ENCODE measurements around the gene CPNE4. TPM values are rescaled to one million over a fixed set of nuclear protein-coding genes. Genes with fewer than 3 reads are reported as not detected.

CPNE4 gene
- total RNA-seq, 2 donors from 2014 or later, result 0.55 TPM; not detected in 1

DNA sequence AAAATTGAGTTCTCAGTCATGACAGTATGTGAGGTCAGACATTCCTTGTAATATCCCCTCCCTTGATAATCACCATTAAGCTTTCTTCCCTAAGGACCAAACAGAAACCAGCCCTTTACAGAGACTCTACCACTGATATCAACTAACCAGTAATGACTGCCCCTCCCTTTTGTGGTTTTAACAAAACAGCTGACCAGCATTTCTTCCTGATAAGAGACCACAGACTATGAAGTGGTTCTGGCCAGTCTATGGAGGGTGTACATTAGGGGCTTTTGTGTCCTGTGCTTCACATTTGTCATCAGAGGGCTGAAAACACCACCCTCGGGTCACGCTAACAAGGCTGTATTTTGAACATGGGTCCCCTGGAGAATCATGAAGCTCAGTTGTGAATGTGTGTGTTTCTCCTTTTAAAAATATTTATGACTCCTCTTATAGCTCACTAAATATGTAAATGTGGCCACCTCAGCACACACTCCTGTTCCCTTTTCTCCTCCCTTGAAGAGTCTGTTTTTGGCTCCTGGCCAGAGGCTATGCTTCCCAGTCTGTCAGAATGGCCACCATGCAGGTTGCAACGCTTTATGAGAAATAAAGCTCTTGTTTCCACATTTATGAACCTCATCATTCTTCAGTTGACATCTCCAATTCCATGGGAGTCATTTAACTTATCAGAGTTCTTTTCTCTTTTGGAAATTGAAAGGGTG, 239.3 kb downstream of the CPNE4 start:
- no peaks in the 10 kb centered on the region for H3K36me3 Mint-ChIP-seq (ENCODE audit: low read depth)
- ATAC-seq (no peak), DNase-seq (no peak)
- no peaks in the 10 kb centered on the region for H3K9me3 ChIP-seq (ENCODE audit: control insufficient read depth, low read length, poor library complexity, severe bottlenecking)
- no peak overlapping the region for H3K27ac Mint-ChIP-seq
- H3K4me1 Mint-ChIP-seq, result peaks cover 10% of the 10 kb centered on the region
- H3K27me3 Mint-ChIP-seq, result peaks cover 47% of the 10 kb centered on the region
- no peak overlapping the region for H3K4me3 Mint-ChIP-seq

DNA sequence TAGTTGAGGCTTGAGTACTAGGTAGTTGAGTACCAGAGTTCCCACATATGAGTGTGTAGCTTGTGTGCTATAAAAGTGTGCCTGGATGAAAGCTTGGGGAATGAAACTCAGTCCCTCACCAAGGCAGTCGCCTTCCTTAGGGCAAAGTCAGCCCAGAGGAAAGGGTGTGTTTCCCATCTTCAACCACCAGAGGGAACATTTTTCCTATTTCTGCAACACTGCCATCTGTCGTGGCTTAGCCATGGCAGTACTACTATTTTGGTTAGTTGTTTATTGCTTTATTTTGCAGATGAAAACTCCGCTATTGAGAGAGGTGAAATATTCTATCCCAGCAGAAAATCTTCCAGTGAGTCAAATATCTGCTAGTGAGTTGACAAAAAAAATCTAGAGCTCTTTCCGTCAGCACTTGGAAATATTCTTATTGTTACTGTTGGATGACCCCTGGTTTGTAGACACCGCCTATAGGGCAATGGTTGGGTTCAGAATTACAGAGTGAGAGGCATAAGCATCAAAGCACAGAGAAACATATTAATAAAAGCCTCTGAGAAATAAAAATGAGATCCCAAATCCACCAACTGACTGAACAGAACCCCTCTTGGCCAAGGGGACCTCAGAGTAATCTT, 239.9 kb downstream of the CPNE4 start:
- no peaks in the 10 kb centered on the region for H3K36me3 Mint-ChIP-seq (ENCODE audit: low read depth)
- no peak overlapping the region for H3K27ac Mint-ChIP-seq
- H3K27me3 Mint-ChIP-seq, result peaks cover 47% of the 10 kb centered on the region
- no peaks in the 10 kb centered on the region for H3K9me3 ChIP-seq (ENCODE audit: control insufficient read depth, low read length, poor library complexity, severe bottlenecking)
- ATAC-seq (peak; percentile 65), DNase-seq (peak in 1 of 3 donors; percentile 11)
- peaks cover 10% of the 10 kb centered on the region for H3K4me1 Mint-ChIP-seq
- H3K4me3 Mint-ChIP-seq, result no peak overlapping the region

DNA sequence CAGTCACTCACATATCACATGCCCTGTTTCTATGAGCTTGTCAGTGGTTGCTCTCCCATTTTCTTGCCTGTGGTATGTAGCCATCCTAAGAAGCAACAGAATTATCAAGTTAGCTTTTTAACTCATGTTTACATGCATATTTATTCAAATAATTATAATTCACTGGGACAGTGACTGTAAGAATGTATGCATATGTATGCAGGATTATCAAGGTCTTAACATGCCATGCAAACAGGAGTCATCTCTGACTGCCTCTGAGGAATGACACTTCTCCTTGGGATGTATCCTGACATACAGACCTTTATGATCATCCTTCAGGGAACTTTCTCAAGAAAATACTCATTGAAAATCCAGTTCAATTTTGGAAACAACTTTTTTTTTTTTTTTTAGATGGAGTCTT, 240.9 kb downstream of the CPNE4 start:
- H3K4me1 Mint-ChIP-seq, result peaks cover 10% of the 10 kb centered on the region
- no peaks in the 10 kb centered on the region for H3K9me3 ChIP-seq (ENCODE audit: control insufficient read depth, low read length, poor library complexity, severe bottlenecking)

DNA sequence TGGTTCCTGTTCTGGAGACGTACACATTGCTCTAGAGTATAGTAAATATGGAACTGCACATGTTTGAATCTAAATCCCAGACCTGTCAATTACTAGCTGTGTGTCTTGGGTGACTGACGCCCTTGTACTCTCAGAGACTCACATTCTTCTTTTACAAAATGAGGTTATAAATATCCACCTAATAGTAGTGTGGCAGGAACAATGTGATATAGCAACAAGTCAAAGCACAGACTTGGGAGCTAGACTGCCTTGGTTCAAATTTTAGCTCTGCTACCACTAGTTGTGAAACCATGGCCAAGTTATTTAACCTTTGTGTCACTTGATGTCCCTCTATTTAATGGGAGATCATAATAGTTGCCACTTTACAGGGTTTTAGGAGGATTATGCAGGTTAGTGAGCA, 245.6 kb downstream of the CPNE4 start:
- no peaks in the 10 kb centered on the region for H3K9me3 ChIP-seq (ENCODE audit: control insufficient read depth, low read length, poor library complexity, severe bottlenecking)
- H3K4me1 Mint-ChIP-seq, result no peaks in the 10 kb centered on the region
- peaks cover 29% of the 10 kb centered on the region for H3K27me3 Mint-ChIP-seq
- no peak for DNase-seq
- H3K27ac Mint-ChIP-seq, result no peak overlapping the region
- H3K36me3 Mint-ChIP-seq (ENCODE audit: low read depth), result no peaks in the 10 kb centered on the region
- ATAC-seq, result no peak
- H3K4me3 Mint-ChIP-seq, result no peak overlapping the region

More for the DNA sequence above, 240.9 kb downstream of the CPNE4 start:
- Mint-ChIP-seq H3K27me3 (peaks cover 53% of the 10 kb centered on the region), H3K27ac (no peak overlapping the region), H3K36me3 (ENCODE audit: low read depth) (no peaks in the 10 kb centered on the region), H3K4me3 (no peak overlapping the region)
- DNase-seq, result no peak
- no peak for ATAC-seq

DNA sequence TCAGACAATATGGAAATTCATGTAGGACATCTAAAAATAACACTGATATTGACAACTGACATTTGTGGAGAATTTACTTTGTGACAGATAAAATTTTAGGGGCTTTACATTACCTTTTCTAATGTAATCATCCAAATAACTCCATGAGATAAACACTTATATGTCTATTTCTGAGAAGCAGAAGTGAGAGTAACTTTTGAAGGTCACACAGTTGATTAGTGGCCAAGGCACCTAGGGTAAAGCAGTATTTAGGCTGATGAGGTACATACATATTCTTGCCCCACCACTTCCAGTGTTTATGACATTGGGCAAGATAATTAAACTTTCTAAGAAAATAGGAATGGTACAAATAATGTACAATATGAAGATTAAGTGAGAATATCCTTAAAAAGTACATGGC, 248.4 kb downstream of the CPNE4 start:
- Mint-ChIP-seq H3K27me3 (peaks cover 16% of the 10 kb centered on the region), H3K27ac (no peak overlapping the region), H3K36me3 (ENCODE audit: low read depth) (no peaks in the 10 kb centered on the region), H3K4me1 (no peaks in the 10 kb centered on the region), H3K4me3 (no peak overlapping the region)
- no peak for DNase-seq
- no peak for ATAC-seq
- H3K9me3 ChIP-seq (ENCODE audit: control insufficient read depth, low read length, poor library complexity, severe bottlenecking), result no peaks in the 10 kb centered on the region

DNA sequence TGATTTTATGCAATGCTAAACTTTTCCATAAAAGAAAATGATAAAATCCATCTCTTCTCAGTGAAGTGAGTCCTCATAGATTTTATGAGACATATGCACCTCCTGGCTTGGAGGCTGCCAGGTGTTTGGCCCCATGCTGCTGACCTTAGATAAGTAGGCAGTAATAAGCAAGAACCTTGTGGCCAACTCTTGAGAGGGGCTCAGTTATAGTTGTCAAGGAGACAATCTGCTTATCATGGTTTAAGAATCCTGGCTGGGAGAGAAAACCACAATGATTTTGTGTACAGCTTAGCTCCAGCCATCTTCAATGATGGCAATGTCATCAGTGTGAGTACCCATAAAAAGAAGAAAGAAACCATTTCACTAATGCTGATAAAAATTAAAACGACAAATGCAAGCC, 252.1 kb downstream of the CPNE4 start:
- H3K9me3 ChIP-seq (ENCODE audit: control insufficient read depth, low read length, poor library complexity, severe bottlenecking), result no peaks in the 10 kb centered on the region
- no peak for ATAC-seq
- no peak for DNase-seq
- Mint-ChIP-seq H3K27ac (no peak overlapping the region), H3K4me1 (no peaks in the 10 kb centered on the region), H3K4me3 (no peak overlapping the region), H3K27me3 (no peaks in the 10 kb centered on the region), H3K36me3 (ENCODE audit: low read depth) (no peaks in the 10 kb centered on the region)

DNA sequence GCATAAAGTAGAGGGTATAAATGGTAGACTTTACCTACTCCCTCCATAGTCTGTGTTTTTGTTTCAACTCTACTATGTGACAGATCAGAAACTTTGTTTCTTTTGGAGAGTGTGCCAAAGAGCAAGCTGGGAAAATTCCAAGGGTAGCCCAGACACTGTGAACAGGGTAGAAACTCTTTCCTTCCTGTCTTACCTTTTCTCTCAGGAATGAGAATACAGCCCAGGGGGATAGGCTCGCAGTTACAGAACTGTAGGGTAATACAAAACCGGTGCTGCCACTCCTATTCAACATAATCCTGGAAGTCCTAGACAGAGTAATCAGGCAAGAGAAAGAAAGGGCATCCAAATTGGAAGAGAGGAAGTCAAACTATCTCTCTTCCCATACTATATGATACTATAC, 256.3 kb downstream of the CPNE4 start:
- Mint-ChIP-seq H3K27ac (no peak overlapping the region), H3K4me3 (no peak overlapping the region), H3K27me3 (peaks cover 9% of the 10 kb centered on the region), H3K36me3 (ENCODE audit: low read depth) (no peaks in the 10 kb centered on the region), H3K4me1 (no peaks in the 10 kb centered on the region)
- DNase-seq (no peak), ATAC-seq (no peak)
- no peaks in the 10 kb centered on the region for H3K9me3 ChIP-seq (ENCODE audit: control insufficient read depth, low read length, poor library complexity, severe bottlenecking)

DNA sequence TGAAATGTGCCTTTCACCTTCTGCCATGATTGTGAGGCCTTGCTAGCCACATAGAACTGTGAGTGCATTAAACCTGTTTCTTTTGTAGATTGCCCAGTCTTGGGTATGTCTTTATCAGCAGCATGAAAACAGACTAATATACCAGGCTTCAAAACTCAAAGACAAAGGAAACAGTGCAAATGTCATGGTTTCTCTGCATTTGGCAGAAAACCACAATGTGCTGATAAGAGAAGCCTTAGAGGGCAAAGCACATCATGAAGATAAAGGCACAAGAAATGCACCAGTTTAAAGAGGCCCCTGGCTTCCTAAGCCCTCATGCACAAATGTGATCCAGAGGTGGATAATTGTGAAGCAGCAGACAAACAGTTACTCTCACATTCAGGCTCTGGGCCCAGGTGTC, 259.2 kb downstream of the CPNE4 start:
- H3K36me3 Mint-ChIP-seq (ENCODE audit: low read depth), result no peaks in the 10 kb centered on the region
- no peak for DNase-seq
- no peak overlapping the region for H3K27ac Mint-ChIP-seq

DNA sequence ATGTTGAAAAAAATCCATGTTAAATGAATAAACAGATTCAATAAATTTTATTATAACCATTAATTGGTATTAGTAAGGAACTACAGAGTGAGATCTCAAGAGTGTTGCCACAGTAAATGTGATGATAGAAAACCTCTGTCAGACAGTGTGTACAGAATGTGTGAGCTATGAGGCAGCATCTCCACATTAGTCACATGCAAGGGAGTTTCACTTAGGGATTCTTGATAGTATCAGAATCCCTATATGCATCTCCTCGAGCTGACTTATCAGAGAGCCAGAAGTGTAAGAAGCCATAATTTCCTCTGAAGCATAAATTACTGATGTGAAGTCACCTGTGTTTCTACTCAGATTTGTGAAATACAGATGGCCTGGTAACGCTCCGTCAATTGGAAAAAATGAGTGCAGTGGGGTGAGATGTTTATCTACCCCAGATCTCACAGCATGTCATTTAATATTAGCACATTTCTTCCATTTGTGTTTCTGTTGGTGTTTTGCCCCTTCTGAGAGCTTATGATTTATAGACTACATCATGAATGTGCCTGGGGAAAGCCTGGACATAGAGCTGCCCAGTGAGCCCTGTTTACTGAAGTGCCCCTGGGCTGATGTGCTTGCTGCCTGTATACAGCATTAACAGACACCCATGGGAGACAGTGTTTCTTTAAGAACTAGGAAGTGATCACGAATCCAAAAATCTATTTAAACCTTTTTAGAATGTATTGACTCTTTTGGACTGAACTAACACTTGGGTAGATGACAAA, 262.4 kb downstream of the CPNE4 start:
- no peak for ATAC-seq
- DNase-seq, result no peak
- no peaks in the 10 kb centered on the region for H3K36me3 Mint-ChIP-seq (ENCODE audit: low read depth)
- H3K4me3 Mint-ChIP-seq, result no peak overlapping the region
- peaks cover 29% of the 10 kb centered on the region for H3K27me3 Mint-ChIP-seq
- H3K27ac Mint-ChIP-seq, result no peak overlapping the region
- H3K4me1 Mint-ChIP-seq, result peaks cover 5% of the 10 kb centered on the region
- no peaks in the 10 kb centered on the region for H3K9me3 ChIP-seq (ENCODE audit: control insufficient read depth, low read length, poor library complexity, severe bottlenecking)

More for the DNA sequence above, 259.2 kb downstream of the CPNE4 start:
- H3K27me3 Mint-ChIP-seq, result peaks cover 23% of the 10 kb centered on the region
- H3K9me3 ChIP-seq (ENCODE audit: control insufficient read depth, low read length, poor library complexity, severe bottlenecking), result no peaks in the 10 kb centered on the region
- H3K4me1 Mint-ChIP-seq, result no peaks in the 10 kb centered on the region
- H3K4me3 Mint-ChIP-seq, result no peak overlapping the region
- ATAC-seq, result no peak

DNA sequence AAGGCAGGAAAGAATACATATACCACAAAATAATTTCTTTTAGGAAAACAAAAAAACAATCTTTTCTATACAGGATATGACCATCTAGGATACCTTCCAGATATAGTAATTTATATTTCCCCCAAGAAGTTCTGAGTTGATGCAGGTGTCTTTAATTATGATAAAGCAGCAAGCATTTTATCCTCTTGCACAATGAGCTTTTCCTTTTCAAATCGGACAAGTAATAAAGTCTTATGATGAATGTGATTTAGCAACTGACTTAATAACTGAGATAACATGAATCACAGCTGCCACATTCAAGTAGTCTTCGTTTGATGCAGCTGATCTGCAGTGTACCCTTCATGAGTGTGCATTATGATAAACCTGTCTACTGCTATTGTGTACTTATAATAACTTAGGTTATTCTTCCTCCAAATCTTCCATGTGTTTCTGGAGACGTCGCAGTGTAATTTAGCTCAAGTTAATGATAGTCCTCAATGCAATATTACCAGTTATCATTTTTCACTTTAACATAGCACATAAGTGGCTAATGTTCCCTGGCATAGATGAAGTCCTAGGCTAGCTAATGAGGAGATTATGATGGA, 271.7 kb downstream of the CPNE4 start:
- Mint-ChIP-seq H3K27ac (no peak overlapping the region), H3K36me3 (ENCODE audit: low read depth) (no peaks in the 10 kb centered on the region), H3K4me1 (no peaks in the 10 kb centered on the region), H3K27me3 (peaks cover 39% of the 10 kb centered on the region), H3K4me3 (no peak overlapping the region)
- no peak for ATAC-seq
- no peaks in the 10 kb centered on the region for H3K9me3 ChIP-seq (ENCODE audit: control insufficient read depth, low read length, poor library complexity, severe bottlenecking)
- DNase-seq, result no peak

DNA sequence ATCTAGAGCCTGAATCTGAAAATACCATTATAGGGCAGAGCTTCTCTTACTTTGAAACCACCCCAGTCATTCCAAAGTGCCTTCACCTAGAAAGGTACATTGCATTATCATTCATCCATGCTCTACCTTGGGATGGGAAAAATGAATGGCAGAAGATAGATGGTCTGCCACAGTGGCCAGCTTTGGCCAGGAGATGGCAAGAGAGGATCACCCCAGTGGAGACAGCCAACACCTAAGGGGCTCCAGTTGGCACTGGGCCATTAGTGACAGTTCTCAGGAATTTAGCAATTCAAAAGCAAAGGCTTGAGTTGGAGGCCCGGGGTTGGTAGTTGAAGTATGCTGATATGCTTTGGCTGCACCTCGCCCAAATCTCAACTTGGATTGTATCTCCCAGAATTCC, 278.4 kb downstream of the CPNE4 start:
- DNase-seq, result no peak
- H3K9me3 ChIP-seq (ENCODE audit: control insufficient read depth, low read length, poor library complexity, severe bottlenecking), result peaks cover 3% of the 10 kb centered on the region
- H3K4me1 Mint-ChIP-seq, result no peaks in the 10 kb centered on the region
- H3K4me3 Mint-ChIP-seq, result no peak overlapping the region
- H3K36me3 Mint-ChIP-seq (ENCODE audit: low read depth), result no peaks in the 10 kb centered on the region
- H3K27me3 Mint-ChIP-seq, result peaks cover 24% of the 10 kb centered on the region
- no peak for ATAC-seq
- no peak overlapping the region for H3K27ac Mint-ChIP-seq

DNA sequence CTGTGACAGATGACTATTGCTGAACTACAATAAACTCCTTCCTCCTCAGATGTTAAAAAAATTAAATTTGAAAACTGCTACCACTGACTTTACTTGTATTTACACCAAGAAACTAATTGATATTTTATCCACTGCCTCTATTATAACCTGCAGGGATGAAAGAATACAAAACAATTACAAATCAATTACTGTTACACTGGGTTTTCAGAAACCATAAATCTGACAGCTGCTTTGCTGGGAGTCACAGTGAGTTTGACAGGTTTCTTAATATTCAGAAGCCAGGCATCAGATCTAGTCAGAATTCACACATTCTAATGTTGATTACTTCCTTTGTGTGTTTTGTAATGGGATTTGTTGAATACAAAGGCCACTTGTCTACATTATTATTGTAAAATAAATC, 279.4 kb downstream of the CPNE4 start:
- Mint-ChIP-seq H3K4me3 (no peak overlapping the region), H3K4me1 (no peaks in the 10 kb centered on the region), H3K27ac (no peak overlapping the region), H3K36me3 (ENCODE audit: low read depth) (no peaks in the 10 kb centered on the region), H3K27me3 (peaks cover 26% of the 10 kb centered on the region)
- H3K9me3 ChIP-seq (ENCODE audit: control insufficient read depth, low read length, poor library complexity, severe bottlenecking), result peaks cover 3% of the 10 kb centered on the region
- ATAC-seq, result no peak
- no peak for DNase-seq

DNA sequence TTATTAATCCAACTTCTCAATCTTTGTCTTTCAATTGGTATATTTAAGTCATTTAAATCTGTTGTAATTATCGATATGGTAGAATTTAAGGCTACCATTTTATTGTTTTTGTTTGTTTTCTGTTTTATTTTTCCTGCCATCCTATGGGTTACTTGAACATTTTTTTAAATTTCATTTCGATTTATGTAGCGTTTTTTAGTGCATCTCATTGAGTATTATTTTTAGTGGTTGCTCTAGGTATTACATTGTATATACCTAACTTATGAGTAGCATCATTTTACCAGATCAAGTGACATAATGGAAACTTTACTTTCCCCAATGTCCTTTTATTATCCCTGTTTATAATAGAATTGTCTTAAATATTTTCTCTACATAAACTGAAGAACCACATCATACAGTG, 284.6 kb downstream of the CPNE4 start:
- no peak for DNase-seq
- peaks cover 35% of the 10 kb centered on the region for H3K27me3 Mint-ChIP-seq
- H3K4me1 Mint-ChIP-seq, result no peaks in the 10 kb centered on the region
- H3K36me3 Mint-ChIP-seq (ENCODE audit: low read depth), result no peaks in the 10 kb centered on the region
- H3K27ac Mint-ChIP-seq, result no peak overlapping the region
- H3K9me3 ChIP-seq (ENCODE audit: control insufficient read depth, low read length, poor library complexity, severe bottlenecking), result peaks cover 3% of the 10 kb centered on the region
- no peak overlapping the region for H3K4me3 Mint-ChIP-seq
- no peak for ATAC-seq

Data from T-helper 17 cell (primary cell).